Embryonic facial prominence (tissue), 1 donor: Measurements from ENCODE around the gene CCKAR.

Experiments
- DNase-seq: peaks from one replicate; pipeline ENCODE4 v3.0.0-alpha.2; 2016; ENCODE audit errors: extremely low spot score

The CCKAR gene

DNA sequence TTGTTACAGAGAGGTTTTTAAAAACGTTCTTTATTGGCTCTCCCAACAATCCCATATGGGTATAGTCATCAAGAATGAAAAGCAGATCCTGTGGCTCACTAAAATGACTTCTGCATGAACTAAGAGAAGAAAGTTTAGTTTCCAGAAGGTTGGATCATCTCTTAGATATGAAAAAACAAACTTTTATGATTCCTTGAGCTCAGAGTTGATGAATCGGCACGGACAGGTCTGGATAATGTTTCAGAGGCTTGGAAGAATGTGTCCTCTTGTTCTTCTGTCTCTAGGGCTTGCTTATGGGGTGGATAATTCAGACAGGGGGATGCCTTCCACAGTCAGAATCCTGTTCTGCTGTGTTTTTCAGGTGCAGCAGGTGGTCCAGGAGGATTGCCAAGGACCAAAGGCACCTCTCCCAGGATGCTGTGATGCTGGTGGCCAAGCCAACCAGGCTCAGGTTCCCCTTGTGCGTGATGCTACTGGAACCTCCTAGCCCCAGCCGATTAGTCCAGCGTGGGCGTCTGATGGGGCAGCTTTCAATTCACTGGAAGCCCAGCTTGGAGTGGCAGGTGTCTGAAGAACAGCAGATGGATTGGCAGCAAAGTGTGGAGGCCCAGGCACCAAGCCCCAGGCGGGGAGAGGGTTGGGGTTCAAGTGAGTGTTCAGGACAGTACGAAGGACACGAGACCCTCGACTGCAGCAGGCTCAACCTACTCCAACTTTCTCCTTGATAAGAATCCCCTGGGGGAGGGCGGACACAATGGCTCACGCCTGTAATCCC is 30.3 kb downstream of the CCKAR start:
- DNase-seq: no peak

DNA sequence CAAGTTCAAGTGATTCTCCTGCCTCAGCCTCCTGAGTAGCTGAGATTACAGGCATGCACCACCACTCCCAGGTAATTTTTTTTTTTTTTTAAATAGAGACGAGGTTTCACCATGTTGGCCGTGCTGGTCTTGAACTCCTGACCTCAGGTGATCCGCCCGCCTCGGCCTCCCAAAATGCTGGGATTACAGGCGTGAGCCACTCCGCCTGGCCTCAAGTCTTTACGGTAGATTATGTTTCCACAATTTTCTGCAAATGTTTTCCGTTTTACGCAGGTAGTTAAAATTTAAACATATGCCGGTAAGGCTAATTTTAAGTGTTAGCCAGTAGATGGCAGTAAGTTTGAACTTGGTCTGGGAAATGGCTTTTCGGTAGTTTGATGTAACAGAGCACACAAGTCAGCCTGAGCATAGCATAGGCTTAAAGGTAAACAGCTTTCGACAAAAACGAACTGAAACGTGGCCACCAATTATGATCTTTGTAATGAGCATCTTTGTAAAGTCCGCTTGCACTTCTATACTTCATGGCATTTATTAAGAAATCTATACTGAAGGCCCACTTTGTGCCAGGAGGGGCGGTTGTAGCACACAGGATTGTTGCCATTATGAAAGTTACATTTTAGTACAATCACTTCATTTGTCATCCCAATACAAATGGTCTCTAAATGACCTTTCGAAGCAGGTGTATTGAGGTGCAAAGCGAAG is 31.1 kb downstream of the CCKAR start:
- DNase-seq: peak; percentile 59

DNA sequence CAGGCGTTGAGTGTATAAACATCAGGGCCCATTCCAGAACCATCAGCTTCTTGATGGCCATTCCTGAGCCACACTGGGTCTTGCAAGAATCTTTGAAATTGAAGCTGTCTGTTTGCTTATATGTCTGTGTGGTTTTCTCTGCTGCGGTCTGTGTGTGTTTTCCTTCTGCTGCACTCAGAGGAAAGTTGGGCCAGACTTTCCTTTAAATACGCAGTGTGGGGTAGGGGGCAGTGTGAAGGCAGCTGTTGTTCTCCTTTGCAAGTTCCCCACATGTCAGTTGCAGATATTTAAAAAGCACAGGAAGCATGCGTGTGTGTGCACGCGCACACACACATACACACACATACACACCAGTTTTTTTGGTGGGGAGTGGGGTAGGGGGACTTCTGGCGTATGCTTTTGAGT is 32.1 kb downstream of the CCKAR start:
- DNase-seq: peak; percentile 22

DNA sequence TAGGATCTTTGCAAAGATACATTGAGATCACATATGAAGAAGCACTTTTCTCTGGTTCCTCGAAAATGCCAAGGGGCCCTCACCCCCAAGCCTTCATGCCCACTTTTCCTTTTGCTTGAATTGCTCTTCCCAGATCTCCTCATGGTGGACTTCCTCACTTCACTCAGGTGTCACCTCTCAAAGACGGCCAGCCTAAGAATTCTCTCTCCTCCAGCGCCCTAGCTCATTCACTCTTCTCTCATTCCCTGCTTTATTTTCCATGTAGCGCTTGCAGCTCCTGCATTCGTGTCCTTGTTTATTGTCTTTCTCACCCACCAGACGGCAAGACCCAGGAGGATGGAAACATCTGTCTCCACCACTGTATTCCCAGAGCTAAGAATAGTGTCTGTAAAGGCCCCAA is 32.9 kb downstream of the CCKAR start:
- no peak for DNase-seq

DNA sequence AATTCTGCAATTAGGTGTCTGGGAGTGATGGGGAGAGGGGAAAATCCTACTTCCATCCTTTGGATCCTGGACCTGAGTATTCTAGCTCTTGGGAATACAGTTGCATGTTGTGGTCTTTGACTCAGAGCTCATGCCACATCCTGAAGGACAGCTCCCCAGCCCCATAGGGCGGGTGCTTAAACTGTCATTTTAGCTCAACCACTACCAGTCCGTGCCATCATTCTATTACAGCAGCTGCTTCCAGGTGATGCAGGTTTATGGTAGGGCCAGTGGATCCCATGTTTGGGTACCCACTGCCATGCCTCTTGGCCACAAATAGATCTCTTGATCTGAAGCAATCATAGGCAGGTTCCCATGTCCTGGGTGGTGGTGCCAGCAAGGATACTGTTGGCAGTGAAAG is 34.7 kb downstream of the CCKAR start:
- DNase-seq: no peak

DNA sequence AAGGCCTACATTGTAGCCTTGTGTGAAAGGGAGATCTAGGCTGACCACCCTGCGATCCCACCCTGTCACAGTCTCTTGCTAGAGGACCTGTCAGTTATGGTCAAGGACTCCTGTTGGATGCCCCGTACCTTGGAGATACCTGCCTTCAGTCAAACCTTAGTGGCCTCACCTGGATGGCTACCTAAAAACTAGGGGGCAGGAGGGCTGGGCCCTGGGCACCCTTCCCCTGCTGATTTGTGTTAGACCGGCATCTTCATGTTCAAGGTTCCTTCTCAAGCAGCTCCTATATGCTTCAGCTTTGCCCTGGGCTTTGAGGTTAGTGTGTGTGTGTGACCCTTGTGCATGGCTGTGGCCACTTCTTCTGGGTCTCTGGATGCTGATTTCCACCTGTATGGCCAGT is 35.3 kb downstream of the CCKAR start:
- no peak for DNase-seq

DNA sequence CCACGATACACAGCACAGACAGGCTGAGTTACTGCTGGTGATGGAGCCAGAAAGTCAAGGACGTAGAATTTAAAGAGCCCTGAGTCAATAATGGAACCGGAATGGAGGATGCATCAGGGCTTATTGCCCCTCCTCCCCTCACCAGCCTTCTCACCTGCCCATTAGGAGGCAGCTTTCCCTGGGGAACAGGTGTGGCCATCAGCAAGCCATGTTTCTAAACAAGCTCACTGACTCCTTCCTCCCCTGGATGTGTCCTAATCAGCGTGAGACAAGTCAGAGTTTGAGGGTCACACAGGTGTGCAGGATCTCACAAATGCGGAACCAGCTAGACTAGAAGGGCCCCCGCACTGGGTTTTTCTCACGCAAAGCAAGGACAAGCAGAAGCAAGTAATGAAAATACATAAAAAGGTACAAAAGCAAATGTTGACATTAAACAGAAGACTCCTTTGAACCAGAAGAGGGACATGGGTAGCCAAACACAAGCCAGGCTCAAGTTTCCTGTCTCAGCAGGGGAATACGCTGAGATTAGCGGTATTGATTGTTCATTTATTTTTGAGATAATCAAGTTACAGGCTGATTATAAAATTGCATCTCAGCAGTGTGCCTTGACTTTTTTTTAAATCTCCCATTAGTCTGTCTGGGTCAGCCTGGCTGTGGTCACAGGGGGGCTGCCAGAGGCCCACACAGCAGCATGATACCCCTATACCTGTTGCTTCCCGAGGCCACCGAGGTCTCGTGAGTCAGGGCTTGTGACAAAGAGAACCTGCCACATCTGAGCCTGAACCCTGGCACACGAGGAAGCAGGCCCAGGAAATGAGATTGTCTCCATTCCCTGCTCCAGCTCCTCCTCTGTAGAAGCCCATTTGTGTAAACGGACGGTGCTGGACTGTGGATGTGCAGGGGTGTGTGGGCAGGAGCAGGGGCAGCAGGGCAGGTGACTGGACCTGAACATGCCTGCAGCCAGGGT is 37.4 kb downstream of the CCKAR start:
- no peak for DNase-seq

DNA sequence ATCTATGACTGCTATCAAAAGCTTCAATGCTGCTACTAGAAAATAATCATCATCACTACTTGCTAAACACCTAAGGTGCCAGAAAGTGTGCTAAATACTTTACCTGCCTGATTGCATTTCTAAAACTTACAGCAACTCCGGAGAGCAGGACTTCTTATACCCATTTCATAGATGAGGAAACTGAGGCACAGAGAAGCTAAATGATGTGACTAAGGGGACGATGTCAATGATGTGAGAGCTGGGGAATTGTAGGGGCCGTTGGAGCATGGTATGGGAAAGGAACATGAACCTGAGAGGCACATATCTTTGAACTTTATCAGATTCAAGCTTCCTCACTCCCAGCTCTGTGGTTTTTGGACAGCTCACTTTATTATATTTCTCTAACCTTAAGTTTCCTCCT is 38.7 kb downstream of the CCKAR start:
- no peak for DNase-seq

DNA sequence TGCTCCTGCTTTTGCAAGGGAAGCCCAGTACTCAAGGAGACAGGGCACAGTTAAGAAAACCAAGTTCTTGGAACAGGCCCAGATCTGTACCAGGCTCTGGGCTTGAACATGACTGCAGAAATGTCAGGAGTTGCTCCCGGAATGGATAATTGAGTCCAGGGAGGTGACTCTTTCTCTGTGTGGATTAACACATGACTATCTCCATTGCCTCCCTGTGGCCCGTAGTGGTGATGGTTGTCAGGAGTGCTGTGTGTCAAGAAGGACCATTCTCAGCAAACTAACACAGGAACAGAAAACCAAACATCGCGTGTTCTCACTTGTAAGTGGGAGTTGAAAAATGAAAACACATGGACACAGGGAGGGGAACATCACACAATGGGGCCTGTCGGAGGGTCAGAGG is 39.9 kb downstream of the CCKAR start:
- DNase-seq: no peak

DNA sequence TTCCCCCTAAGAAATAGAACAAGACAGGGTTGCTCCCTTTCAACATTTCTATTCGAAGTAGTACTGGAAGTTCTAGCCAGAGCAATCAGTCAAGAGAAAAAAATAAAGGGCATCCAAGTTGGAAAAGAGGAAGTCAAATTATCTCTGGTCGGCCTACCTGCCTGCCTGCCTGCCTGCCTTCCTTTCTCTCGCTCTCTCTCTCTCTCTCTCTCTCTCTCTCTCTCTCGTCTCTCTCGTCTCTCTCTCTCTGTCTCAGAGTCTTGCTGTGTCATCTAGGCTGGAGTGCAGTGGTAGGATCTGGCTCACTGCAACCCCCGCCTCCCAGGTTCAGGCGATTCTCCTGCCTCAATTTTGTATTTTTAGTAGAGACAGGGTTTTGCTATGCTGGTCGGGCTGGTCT is 42.9 kb downstream of the CCKAR start:
- no peak for DNase-seq

DNA sequence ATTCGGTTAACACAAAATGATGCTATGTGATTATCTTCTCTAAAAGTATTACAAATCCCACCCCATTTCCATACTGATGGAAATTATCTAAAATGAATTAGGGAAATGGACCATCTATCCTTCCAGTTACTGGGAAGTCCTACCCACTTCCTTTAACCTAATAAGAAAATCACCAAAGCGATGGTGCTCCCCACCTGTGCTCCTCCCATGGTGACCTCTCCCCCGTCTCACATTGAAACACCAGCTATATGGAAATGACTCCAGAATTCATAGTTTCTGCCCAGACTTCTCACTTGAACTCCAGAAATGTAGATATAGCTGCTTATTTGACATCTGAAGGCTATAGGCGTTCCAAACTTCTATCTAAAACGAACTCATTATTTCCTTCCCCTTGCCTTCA is 48.5 kb downstream of the CCKAR start:
- no peak for DNase-seq

DNA sequence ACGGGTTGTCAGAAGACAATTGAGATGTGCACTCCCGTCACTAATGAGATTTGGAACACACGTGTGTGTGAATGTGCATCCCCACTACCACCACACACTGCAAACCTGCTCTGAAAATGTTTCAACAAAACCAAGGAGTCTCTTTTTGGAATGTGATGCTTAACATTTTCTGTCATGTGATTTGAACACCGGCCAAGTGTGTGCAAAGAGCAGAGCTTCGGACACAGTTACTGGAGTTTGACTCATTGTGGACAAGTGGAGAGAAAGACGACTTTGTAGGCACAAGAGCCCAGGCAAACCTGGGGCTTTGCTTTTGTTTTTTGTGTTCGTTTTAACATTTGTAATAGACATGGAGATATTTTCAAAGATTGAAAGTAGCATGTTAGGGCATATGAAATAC is 49.2 kb downstream of the CCKAR start:
- no peak for DNase-seq

DNA sequence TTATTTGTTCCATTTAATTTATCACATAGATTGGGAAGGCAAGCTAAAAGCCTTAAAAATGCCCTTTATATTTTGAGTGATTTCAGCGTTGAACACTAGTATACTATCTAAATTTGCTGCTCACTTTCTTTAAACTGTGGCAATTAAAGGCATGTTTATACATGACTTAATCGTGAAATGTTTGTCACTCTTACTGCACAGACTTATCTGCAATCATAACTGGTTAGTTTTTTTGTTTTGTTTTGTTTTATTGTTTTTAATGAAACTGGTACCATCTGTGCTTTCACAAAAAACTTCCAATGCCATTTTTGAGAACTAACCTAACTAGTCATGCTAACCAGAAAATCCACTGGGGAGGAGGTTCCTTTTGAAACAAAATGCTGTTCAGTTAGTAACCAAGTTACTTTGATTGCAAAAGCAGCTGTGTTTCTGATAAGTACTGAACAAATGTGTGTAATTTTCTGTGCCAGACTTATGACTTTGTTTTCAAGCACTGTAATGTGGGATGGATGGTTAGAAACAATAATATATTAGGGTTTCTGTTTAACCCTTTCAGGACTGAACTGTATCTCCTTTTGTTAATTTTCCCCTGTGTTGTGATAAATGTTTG is 56.1 kb downstream of the CCKAR start:
- DNase-seq: no peak

DNA sequence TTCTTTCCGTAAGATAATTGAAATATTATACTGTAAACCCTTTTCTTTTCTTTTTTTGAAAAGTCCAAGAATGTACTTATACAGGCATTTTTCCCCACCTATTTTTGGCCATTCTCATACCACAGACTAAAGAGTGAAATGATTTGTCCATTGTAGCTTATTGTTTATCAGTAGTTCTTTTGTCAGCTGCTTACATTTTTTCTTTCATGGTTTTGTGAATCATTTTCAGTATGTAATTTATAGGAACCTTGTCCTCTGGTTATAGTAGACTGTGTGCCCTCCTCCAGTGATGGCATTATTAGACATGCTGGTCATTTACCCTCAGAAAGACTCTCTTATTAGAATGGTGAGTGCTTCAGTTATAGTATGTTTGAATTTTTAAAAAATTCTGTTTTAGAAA is 56.7 kb downstream of the CCKAR start:
- no peak for DNase-seq

DNA sequence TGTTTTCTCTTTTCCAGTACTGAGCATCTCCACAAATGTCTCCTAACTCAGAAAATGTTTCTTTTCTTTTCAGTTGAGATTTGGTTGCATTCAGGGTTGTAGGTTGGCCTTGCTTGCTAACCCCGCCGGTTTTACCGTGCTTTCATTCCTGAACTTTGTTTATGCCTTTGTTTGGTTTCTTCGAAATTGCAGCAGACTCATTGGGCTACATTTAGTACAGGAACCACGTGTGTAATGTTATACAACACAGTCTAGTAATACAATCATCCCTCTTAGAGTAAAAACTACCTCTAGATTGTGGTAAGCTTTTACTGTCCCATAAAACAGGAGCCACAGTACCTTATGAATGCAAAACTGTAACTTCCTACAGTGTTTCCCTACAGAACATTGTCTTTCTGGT is 57.9 kb downstream of the CCKAR start:
- no peak for DNase-seq

DNA sequence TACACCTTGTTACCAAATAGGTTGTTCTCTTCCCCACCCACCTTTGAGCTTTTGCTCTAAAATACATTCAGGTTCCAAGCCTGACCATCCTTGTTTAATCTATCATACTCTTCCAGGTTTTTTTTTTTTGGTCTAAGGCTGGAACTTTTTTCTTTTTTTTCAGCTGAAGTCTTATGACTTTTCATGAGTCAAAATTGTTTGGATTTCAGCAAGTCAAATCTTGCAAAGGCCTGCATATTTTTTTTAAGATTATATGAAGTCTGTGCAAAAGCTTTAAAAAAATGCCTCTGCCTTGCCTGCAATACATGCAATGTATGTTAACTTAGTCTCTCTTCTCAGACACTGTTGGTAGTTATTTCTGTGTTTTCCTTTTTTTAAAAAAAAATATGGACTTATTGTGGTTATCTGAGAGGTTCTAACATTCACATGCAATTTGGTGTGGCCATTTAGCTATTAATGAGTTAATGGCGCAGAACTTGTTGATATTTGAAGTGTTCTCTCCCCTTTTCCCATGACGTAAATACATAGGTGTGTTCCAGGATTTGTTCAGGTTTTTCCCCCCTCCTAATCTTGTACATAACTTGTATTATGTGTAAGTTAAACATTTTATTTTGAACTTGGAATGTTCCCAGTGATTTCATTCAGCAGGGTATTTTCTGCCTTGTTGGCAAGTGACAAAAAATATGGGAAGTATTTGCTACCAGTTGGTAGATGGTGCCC is 58.7 kb downstream of the CCKAR start:
- no peak for DNase-seq
